ENCODE results near the gene CX3CL1.
"Not testable (repeated sequence)": the region's sequence is repeated elsewhere in the genome, so short reads cannot be mapped to it uniquely, and the experiment has no call there.

Gene CX3CL1

GRCh38 chr16:57357330-57358085, 14.8 kb upstream of the CX3CL1 start:
- DNase-seq (ENCODE audit: low read depth in 3 of 3), result no peak

DNA sequence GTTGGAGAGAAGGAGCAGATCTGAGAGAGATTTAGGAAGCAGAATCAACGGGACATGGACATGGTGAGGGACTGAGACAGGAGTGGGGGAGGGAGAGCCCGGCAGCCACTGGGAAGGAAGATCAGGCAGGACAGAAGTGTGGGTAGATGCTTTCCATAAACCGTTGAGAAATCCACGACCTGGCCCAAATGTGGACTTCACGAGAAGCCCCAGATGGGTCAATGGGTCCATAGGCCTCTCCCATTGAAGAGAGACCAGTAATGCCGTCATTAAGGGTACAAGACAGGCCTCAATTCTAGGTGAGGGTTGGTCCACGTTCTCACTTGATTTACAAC, 14.2 kb upstream of the CX3CL1 start:
- DNase-seq (ENCODE audit: low read depth in 3 of 3), result no peak

DNA sequence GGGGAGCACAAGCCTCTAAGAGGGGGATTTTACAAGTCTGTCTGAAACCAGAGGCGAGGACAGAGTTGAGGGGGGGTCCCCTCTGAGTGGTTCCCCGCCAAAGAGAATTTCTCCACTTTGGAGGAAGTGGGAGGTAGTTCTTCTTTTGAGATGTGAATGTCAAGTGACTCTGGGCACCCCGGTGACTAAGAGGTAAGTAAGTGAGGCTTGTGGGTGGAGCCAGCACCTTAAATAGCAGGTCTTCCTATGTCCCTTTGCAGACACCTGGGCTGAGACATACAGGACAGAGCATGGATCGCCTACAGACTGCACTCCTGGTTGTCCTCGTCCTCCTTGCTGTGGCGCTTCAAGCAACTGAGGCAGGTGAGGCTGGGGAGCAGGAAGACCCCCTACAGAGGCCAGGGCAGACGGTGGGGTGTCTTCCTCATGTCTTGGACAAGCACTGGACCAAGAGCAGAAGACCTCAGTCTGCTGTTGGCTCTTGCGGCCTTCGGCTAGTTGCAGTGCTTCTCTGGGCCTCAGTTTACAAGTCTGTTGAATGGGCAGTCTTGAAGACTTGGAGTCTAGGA, 13.7 kb upstream of the CX3CL1 start, which contains the start of gene CCL22:
Gene CCL22 (plus strand): TSS at position 257 of the 569 bp plus-strand sequence. CDS start 34 bp downstream, at position 291.
- no peak for DNase-seq (ENCODE audit: low read depth in 3 of 3)

- no peak for DNase-seq (ENCODE audit: low read depth in 3 of 3)
Measured at GRCh38 chr16:57360321-57360935, 11.9 kb upstream of the CX3CL1 start.

GRCh38 chr16:57361404-57361803, 10.9 kb upstream of the CX3CL1 start:
- DNase-seq (ENCODE audit: low read depth in 3 of 3), result no peak

DNA sequence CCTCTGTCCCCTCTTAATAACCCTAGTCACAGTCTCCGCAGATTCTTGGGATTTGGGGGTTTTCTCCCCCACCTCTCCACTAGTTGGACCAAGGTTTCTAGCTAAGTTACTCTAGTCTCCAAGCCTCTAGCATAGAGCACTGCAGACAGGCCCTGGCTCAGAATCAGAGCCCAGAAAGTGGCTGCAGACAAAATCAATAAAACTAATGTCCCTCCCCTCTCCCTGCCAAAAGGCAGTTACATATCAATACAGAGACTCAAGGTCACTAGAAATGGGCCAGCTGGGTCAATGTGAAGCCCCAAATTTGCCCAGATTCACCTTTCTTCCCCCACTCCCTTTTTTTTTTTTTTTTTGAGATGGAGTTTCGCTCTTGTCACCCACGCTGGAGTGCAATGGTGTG, 8.1 kb upstream of the CX3CL1 start:
- no peak for DNase-seq (ENCODE audit: low read depth in 3 of 3)

- DNase-seq (ENCODE audit: low read depth in 3 of 3), result no peak
Measured at GRCh38 chr16:57366544-57367040, 5.7 kb upstream of the CX3CL1 start.

DNA sequence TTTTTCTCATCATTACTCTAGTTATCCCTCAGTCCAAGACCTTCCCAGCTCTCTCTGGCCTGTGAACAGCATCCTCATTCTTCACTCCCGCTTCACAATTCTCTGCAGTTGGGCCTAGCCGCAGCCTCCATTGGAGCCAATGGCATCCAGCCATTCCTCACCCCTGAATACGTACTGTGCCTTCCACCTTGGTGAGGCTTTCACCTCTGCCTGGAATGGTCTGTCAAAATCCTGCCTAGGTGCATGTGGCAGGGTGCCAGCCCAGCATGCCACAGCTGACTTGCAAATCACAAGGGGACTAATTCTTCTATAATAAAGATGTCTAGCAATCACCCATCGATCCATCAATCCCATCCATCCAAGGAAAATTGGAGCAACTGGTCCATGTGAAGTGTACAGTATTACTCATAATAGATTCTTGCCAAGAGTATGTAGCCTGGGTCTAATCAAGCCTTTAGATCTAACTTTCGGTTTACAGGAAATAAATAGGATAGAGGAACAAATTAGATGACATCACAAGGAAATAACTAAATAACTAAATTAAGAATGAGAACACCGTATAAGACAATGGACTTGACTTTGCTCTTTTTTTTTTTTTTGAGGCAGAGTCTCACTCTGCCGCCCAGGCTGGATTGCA, 5.1 kb upstream of the CX3CL1 start:
- DNase-seq (ENCODE audit: low read depth in 3 of 3), result no peak

DNA sequence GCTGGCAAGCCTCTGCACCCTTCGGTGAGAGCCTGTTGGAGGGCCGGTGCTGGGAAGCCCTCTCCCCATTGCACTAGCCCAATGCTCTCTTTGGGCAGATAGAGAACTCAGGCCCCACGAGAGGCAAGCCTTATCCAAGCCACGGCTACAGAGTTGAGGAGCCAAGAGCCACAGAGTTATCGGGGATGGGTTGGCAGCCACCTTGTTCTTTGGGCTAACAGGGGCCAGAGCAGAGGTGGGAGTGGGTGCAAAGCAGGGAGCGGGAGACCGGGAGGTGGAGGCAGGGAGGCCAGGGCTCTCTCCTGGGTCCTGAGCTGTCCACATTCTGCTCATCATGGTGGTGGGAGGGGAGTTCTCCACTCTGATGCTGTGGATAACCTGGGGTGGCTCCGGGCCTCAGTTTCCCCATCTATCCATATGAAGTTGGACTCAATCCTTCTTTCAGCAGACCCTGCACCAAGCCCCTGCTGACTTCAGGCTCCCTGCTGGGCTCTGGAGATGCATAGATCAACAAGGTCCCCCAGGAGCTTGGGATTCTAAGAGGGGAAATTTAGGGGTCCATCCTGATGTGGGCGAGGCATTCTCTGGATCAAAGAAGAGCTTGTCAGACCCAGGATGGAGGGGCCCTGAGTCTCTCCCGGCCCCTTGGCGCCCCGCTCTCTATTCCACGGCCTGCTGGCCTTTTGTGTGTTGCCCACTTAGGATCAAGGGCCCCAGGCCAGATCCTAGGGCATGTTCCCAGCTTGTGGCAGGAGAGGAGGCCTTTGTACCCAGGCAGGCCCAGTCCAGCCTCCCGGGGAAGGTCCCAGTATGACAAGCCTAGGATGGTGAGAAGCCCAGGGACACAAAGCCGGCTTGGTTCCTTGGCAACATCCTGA, 557 bp upstream of the CX3CL1 start:
- DNase-seq (ENCODE audit: low read depth in 3 of 3), result no peak

DNA sequence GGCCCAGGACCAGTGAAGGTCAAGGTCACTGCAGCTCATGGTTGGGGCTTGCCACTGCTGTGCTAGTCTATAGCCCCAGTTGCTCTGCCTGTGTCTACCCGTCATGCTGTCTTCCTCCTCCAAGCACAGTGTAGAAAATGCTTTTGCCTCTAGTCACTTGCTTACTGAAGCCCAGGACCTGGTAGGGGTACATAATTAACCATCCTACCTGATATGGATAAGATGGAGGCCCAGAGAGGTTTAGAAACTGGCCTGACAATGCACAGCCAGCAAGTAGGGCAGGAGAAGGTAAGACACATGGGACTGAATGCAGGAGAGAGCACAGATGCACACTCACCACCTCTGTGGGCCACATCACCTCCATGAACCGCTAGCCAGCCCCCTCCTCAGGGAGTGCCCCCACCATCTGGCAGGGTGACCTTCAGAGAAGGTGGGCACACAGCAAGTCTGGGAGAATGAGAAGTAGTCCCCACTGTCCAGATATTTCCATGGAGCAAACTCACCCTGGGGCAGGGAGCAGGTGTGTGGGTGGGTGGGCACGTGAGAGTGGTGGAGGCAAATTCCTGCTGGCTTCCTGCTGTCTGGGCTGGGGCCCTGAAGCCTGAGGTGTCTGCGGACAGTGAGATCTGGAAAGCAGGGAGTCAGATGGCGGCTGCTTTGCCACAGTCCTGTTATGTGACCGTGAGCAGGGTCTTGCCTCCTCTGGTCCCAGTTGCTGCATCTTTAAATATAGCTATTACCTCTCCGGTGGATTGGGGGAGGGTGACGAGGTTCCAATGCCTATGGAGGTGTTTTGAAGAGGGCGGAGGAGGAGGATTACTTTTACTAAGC, 1.0 kb downstream of the CX3CL1 start:
- DNase-seq (ENCODE audit: low read depth in 3 of 3), result no peak

GRCh38 chr16:57374067-57374534, 1.8 kb downstream of the CX3CL1 start:
- no peak for DNase-seq (ENCODE audit: low read depth in 3 of 3)

DNA sequence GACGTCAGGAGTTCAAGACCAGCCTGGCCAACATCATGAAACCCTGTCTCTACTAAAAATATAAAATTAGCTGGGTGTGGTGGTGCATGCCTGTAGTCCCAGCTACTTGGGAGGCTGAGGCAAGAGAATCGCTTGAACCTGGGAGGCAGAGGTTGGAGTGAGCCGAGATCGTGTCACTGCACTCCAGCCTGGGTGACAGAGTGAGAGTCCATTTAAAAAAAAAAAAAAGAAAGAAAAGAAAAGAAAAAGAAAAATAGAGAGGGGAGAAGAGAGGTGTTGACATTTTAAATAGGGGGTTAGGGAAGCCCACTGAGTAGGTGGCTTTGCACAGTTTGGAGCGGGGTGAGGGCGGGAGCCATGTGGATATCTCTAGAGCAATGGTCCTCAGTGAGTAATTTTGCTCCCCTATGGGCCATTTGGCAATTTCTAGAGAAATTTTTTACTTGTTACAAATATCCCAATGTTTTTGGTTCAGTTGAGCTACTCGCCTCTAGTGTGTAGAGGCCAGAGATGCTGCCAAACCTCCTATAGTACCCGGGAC, 2.7 kb downstream of the CX3CL1 start:
- DNase-seq (ENCODE audit: low read depth in 3 of 3), result not testable (repeated sequence)

DNA sequence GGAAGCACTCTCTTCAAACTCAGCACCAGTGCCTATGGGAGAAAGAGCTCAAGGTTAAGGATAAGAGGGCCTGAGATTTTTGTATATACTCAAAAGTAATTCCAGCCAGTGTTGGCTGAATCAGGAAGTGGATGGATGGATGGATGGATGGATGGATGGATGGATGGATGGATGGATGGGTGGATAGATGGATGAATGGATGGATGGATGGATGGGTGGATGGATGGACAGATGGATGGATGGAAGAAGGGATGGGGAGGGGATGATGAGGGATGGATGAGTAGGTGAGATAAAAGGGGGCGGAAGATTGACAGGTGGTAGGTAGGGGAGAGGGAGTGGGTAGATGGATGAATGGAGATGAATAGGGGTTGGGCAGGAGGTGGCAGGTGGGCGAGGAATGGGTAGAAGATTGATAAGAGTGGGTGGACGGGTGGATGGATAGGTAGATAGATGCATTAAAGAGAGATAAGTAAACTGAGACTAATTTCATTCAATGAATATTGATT, 4.1 kb downstream of the CX3CL1 start:
- DNase-seq (ENCODE audit: low read depth in 3 of 3), result no peak

DNA sequence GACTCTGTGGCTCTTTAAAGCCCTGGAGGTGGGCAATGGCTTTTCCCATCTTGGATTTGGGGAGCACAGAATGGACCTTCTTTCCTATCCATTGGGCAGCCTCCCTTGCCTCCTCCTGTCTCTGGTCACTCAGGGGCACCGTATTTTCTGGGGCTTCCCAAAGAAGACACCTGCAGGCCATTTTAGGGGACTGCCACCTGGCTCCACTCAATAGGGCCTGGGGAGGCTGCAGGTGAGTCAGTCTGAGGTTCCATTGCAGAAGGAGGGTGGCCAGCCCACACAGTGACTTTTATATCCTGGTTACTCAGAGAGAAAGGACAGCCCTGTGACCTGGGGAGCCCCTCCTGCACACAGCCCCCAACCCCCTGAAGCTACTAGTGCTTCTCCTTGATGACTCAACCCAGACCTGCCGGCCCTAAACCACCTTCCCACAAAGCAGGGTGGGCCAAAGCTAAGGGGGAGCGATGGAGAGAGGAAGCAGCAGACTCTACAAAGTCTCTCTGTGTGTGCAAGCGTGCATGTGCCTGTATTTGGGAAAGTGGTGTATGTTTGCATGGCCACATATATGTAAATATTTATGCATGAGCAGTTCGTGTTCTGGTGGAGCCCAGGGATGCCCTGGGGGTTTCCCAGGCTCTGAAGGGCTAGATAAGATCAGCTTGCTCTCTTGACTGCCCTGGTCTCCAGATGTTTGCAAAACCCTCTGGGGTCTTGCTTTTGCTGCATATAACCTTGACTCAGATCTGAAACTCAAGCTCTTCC, 5.0 kb downstream of the CX3CL1 start:
- DNase-seq (ENCODE audit: low read depth in 3 of 3), result peak in 1 of 3 experiments; percentile 38

DNA sequence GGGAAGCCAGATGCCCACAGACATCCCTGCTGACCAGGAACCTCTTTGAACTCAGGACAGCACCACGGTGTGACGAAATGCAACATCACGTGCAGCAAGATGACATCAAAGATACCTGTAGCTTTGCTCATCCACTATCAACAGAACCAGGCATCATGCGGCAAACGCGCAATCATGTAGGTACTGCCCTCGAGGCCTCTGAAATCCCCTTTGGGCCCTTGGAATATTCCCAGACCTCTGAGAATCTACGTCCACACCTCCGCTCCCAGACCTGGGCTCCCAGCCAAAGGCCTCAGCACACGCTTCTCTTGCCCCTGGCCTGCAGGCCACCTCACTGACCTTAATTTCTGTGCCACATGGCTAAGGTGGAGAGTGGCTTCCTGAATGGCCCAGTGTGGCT, 7.3 kb downstream of the CX3CL1 start:
- no peak for DNase-seq (ENCODE audit: low read depth in 3 of 3)

DNA sequence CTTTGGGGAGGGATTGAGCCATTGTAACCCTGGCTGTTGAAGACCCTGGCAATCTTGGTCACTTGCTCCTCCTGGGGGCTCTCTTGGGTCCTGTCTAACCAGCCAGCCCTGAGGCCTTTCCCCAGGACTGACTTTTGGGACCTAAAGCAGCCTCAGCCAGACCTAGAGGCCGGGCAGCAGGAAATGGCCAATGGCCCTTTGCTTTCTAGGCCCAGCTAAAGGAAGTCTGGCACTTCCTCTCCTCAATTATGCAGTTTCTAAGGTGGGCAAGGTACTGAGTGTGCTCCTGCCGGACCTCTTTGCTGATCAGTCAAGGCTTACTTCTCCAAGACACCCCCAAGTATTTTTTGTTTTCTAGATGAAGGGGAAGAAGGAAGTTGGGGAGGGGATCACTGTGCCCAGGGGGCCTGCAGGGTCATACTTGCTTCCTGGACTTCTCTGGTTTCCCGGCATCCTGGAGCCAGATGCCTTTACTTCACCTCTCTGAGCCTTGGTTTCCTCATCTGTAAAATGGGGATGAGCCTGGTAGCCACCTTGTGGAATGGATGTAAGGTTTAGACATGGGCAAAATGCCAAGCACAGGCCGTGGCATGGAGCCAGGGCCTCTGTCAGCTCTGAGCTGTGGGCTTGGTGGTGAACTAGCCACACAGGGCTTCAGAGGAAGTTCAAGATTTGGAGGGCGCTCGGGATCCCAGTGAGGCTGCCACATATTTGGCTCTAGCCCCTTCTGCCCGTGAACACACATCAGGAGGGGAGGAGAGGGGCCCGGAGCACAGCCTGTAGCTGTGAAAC, 8.6 kb downstream of the CX3CL1 start:
- DNase-seq (ENCODE audit: low read depth in 3 of 3), result no peak

- DNase-seq (ENCODE audit: low read depth in 3 of 3), result no peak
Measured at GRCh38 chr16:57381791-57382534, 9.7 kb downstream of the CX3CL1 start.

Data from stimulated activated CD4-positive, alpha-beta T cell treated with anti-CD3 and anti-CD28 coated beads, TNF-alpha, amount 100 ng/mL, for 24 hours (primary cell).